ENCODE measurements around the gene ATF2.

DNA sequence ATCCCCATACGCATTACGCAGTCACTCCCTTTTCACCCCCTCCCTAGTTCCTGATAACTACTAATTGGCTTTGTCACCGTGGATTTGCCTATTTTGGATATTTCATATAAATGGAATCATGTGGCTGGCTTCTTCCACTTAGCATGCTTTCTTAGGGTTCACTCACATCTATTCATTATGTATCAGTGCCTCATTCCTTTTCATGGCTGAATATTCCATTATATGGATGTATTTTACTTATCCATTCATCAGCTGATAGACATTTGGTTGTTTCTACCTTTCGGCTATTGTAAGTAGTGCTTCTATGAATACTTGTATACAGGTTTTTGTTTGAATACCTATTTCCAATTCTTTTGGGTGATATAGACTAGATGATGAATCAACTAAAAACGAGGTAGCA, 8.6 kb upstream of the ATF2 start:
- TF ChIP-seq POLR2A (IDR thresholded peaks at IDR 0.05), result no peak
- TF ChIP-seq CTCF (IDR thresholded peaks at IDR 0.05), result no peak

Measured in heart left ventricle (tissue), 13 donors.